NK-92 (cell line): Measurements from ENCODE around the gene FAM181B.

ENCODE experiments used
- DNase-seq: peaks from one replicate; lab custom pipeline; 2025; ENCODE audit not compliant: unreplicated experiment; lab: John Stamatoyannopoulos, UW

The FAM181B gene

GRCh38 chr11:82733444-82734119, at the start of gene FAM181B:
FAM181B (minus strand) TSS chr11:82733864; CDS start chr11:82733729, 135 bp downstream.
- DNase-seq: no peak

GRCh38 chr11:82782825-82783374, 49.2 kb upstream of the FAM181B start:
- no peak for DNase-seq

- DNase-seq: no peak
These were observed 45.1 kb upstream of the FAM181B start for GRCh38 chr11:82778776-82779175.

GRCh38 chr11:82776377-82776776, 42.7 kb upstream of the FAM181B start:
- no peak for DNase-seq

- no peak for DNase-seq
These were observed 42.2 kb upstream of the FAM181B start for GRCh38 chr11:82775736-82776346.

- DNase-seq: no peak
These were observed 41.6 kb upstream of the FAM181B start for GRCh38 chr11:82775218-82775617.

- no peak for DNase-seq
These were observed 38.1 kb upstream of the FAM181B start for GRCh38 chr11:82771781-82772180.

GRCh38 chr11:82767123-82767522, 33.5 kb upstream of the FAM181B start:
- no peak for DNase-seq

- no peak for DNase-seq
These were observed 31.9 kb upstream of the FAM181B start for GRCh38 chr11:82765466-82766034.

- DNase-seq: no peak
These were observed 29.5 kb upstream of the FAM181B start for GRCh38 chr11:82763167-82763566.

GRCh38 chr11:82759649-82760048, 26.0 kb upstream of the FAM181B start:
- no peak for DNase-seq

- no peak for DNase-seq
These were observed 24.1 kb upstream of the FAM181B start for GRCh38 chr11:82757660-82758357.

GRCh38 chr11:82756765-82757639, 23.3 kb upstream of the FAM181B start:
- no peak for DNase-seq

GRCh38 chr11:82754410-82754809, 20.7 kb upstream of the FAM181B start:
- DNase-seq: no peak

- no peak for DNase-seq
These were observed 20.3 kb upstream of the FAM181B start for GRCh38 chr11:82753921-82754320.

GRCh38 chr11:82752801-82753200, 19.1 kb upstream of the FAM181B start:
- DNase-seq: no peak

GRCh38 chr11:82750643-82751139, 17.0 kb upstream of the FAM181B start:
- no peak for DNase-seq

GRCh38 chr11:82747471-82747870, 13.8 kb upstream of the FAM181B start:
- no peak for DNase-seq

GRCh38 chr11:82738091-82738490, 4.4 kb upstream of the FAM181B start:
- DNase-seq: no peak

GRCh38 chr11:82734120-82734479, 436 bp upstream of the FAM181B start:
- no peak for DNase-seq
